Epithelial cell of proximal tubule (primary cell): ENCODE measurements around the gene TUFM. TPM values are rescaled to one million over a fixed set of nuclear protein-coding genes. Genes with fewer than 3 reads are reported as not detected.
"Not testable (repeated sequence)": the region's sequence is repeated elsewhere in the genome, so short reads cannot be mapped to it uniquely, and the experiment has no call there.

Source experiments
- DNase-seq: peaks from one replicate; pipeline ENCODE4 v3.0.0-alpha.2; 2011; ENCODE audit warnings: low read depth
- H3K4me3 ChIP-seq: 2 replicates; pipeline ENCODE4 v1.5.1; 2011; ENCODE audit warnings: low read depth, mild to moderate bottlenecking, low read length
- CTCF ChIP-seq: conservative IDR thresholded peaks from 2 replicates; pipeline ENCODE4 v1.5.1; 2012; ENCODE audit warnings: low read depth, mild to moderate bottlenecking, low read length
- total RNA-seq: library from RNA; depleted of rRNA; stranded (reverse); fragments of >200 nt; gene quantifications from 2 replicates; pipeline ENCODE4 v1.2.3, GENCODE V29; 2015

TUFM gene
- total RNA-seq, result 174 and 250 TPM in 2 replicates

GRCh38 chr16:28846080-28846932 lies at the start of gene TUFM:
Gene TUFM (minus strand): TSS chr16:28846348. CDS start chr16:28846269, 79 bp downstream.
- H3K4me3 ChIP-seq, result peak within 1 kb of the TSS; percentile 91
- peak; percentile 60 for TF ChIP-seq CTCF
- peak; percentile 75 for DNase-seq

DNA sequence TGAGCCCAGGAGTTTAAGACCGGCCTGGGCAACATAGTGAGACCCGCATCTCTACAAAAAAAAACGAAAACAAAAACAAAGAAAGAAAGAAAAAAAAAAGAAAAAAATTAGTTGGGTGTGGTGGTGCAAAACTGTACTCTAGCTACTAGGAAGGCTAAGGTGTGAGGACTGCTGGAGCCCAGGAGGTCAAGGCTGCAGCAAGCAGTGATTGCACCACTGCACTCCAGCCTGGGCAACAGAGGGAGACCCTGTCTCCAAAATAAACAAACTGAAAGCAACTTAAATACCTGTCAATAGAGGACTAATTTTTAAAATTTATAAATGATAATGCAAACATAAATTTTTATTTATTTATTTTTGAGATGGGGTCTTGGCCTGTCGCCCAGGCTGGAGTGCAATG lies 49.5 kb upstream of the TUFM start:
- TF ChIP-seq CTCF, result no peak
- no peak overlapping the region for H3K4me3 ChIP-seq
- DNase-seq, result no peak

GRCh38 chr16:28893291-28893690 lies 47.1 kb upstream of the TUFM start:
- H3K4me3 ChIP-seq, result no peak overlapping the region
- DNase-seq, result no peak
- no peak for TF ChIP-seq CTCF

DNA sequence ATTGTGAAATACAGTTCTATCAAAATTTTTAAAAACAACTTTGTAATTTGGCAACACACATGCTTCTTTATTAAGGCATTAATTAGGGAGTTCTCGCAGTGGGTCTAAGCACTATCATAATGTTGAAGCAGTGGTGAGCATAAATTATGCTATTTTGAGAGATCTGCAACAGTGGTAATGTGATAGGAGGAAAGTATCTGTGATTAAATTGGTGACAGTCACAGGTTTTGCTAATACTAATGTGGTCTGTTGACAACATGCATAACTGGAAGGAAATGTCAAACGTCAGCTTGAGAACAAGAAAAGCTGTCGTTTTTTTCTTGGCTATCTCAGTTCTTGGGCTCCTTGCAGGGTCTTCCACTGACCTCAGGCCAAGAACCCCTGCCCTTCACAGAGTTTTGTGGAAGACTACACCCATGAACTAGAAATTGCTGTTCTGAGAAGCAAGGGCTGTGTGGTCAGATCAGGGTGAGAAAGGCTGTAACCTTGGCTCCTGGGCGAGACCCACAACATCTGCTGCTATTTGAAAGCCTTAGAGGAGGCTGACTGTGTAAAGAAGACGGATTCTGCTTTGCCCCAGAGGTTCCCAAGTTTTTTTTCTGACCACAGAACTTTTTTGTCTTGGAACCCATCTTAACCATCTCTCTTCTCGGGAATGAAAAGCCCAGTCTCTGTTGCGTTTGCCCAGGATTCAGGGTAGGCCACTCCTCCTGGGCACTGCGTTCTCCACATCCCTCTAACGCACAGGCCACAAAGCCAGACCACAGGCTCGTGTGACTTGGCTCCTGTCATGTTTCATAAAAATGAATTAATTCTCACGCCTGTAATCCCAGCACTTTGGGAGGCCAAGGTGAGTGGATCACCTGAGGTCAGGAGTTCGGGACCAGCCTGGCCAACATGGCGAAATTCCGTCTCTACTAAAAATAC lies 46.1 kb upstream of the TUFM start:
- TF ChIP-seq CTCF, result no peak
- no peak for DNase-seq
- no peak overlapping the region for H3K4me3 ChIP-seq

DNA sequence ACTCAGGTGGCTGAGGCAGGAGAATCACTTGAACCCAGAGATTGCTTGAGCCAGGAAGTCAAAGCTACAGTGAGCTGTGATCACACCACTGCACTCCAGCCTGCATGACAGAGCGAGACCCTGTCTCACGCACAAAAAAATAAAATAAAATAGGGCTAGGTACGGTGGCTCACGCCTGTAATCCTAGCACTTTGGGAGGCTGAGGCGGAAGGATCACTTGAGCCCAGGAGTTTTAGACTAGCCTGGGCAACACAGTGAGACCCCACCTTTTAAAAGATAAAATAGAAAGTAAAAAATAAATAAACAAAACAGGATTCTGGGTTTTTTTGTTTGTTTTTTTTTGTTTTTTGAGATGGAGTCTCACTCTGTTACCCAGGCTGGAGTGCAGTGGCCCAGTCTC lies 44.2 kb upstream of the TUFM start:
- H3K4me3 ChIP-seq, DNase-seq: not testable (repeated sequence)

GRCh38 chr16:28886945-28887344 lies 40.8 kb upstream of the TUFM start:
- DNase-seq, result no peak
- H3K4me3 ChIP-seq, result no peak overlapping the region
- TF ChIP-seq CTCF, result no peak

GRCh38 chr16:28884045-28884444 lies 37.9 kb upstream of the TUFM start:
- DNase-seq, result no peak

More at GRCh38 chr16:28884045-28884444, 37.9 kb upstream of the TUFM start:
- no peak for TF ChIP-seq CTCF
- no peak overlapping the region for H3K4me3 ChIP-seq
